Measurements from ENCODE around the gene FLRT2.

Gene FLRT2

DNA sequence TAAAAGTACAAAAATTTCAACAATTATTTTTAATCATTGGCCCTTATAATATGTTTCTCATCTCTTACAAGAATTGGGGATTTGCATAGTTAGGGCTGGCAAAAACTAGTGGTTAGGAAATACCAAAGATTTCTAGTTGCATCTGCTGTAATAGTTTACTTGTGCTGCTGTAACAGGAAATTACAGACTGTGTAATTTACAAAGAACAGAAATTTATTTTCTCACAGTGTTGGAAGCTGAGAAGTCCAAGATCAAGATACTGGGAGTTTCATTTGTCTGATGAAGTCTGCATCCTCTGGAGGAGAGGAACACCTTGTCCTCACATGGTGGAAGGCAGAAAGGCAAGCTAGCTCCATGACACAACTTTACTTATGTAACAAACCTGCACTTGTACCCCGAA is 157.0 kb downstream of the FLRT2 start:
- DNase-seq: no peak

DNA sequence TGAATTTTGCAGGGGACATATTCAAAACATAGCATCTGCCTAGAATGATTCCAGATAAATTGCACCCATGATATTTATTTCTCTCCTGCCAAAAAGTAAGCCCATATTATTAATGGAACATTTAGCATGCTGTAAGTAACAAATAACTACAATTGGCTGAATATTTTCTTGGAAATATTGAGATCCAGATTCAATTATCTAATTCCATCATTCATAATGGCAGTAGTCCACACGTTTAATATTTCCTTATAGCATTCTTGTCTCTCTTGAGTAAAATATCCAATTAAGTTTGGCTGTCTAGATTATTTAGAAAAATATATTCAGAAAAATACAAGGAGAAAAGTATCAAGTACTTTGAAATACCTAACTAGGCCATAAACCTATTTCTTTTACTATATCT is 157.5 kb downstream of the FLRT2 start:
- no peak for DNase-seq

DNA sequence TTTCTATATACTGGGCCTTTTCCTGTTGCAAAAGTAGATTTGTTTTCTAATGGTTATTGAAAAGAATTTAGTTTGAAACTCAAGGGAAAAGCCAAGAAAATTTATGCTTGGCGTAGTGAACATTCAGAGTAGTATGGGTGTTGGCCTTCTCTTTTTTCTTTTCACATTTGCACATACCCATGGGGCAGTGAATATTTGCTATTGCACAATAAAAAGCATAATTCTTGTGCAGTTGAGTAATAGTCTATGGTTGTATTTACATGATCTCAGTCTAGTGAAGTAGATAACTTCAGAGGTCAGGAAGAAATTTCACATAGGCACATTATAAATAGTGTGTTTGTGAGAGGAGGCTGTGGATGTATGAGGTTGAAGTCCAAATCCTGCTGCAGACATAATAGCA is 158.1 kb downstream of the FLRT2 start:
- no peak for DNase-seq

DNA sequence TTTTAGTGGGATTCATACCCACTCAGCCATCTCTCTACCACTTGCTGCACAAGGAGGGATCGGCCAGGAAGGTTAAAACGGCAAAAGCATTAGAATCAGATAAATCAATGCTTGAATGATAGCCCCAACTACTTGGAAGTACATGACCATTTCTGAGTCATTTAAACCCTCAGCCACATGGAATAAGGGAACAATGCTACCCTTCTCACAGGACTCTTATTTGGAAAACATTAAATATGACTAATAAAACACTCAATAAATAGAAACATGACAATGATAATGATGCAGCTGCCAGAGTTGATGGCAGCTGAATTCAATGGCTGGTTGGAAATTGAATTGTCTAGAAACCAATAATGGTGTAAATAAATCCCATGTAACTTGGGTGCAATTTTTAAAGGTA is 165.4 kb downstream of the FLRT2 start:
- no peak for DNase-seq

DNA sequence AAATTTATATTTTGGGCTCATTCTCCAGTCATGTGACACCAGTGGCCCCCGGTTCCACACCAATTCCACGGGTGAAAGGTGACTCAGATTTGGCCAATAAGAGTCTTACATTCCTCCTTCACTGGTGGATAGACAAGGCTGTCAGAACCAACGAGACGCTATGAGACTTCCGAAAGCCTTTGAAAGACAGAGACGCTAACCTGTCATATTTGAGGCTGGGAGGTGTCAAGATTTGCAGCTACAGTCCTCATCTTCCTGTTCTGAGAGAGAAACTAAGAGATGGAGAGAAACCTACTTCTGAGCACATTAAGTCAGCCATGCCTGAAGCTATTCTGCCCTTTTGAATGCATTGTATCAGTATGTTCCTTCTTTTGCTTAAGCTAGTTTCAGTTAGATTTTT is 171.2 kb downstream of the FLRT2 start:
- DNase-seq: no peak

DNA sequence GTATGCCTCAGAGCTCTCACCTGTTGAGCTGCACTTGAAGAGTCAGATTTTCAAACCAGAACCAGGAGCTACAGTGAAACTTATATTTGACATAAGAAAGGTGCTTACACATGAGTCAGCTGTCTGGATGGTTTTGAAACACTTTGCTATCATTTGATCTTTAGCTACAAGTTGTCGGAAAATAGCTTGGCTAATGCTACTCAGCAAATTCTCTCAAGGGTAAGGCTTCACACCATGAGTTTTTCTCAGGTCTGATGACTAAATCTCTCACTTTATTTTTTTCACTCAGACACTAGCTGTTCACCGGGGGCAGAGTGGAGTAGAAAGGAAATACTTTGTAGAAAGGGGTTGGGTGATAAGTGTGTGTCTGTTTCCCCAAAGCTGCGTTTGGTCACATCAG is 171.8 kb downstream of the FLRT2 start:
- DNase-seq: no peak

DNA sequence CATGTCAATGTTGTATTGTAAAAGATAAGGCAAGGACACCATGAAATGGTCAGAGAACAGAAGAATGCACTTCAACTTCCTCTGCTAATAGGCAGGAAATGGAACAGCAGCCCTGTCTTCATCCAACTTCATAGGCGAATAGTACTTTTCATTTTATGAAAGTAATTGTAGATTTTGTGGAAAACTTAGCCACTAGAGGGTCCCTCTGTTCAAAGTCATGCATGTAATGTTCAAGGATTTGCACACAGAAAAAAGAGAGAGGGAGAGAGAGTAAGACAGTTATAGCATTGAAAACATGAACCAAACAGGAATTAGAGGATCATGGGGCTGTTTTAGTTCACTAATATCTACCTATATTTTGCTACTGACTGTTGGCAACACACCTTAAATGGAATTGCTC is 172.2 kb downstream of the FLRT2 start:
- DNase-seq: no peak

DNA sequence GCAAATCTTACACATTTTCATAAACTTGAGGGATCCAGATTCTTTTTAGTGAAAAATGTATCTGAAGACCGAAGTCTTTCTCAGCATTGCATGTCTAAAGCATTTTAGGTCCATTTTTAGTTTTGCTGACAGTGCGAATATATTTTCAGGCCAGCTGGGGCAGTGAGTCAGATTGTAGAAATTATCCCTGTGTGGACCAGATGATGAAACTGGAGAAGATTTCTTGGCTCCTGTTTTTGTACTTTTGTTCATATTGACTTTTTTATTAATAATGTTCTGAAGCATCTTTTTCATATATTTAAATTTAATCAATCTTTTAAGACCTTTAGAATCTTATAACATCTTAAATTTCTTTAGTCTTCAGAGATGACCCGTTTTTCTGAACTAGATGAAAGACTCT is 173.1 kb downstream of the FLRT2 start:
- DNase-seq: no peak

Data from activated CD4-positive, CD25-positive, alpha-beta regulatory T cell (primary cell).